ENCODE results near the gene CD4.
A peak's percentile ranks its signal among the peaks of the same experiment; 100 is the strongest.

CD4 gene

GRCh38 chr12:6791931-6792520 lies 2.7 kb downstream of the CD4 start:
- peak overlapping the region; percentile 65 for H2AFZ ChIP-seq
- TF ChIP-seq CTCF (IDR thresholded peaks at IDR 0.05): no peak
- no peaks in the 10 kb centered on the region for H3K27me3 ChIP-seq (ENCODE audit: control insufficient read depth, insufficient read depth, low read length)
- H3K36me3 ChIP-seq (ENCODE audit: control insufficient read depth, insufficient read depth, low read length): no peaks in the 10 kb centered on the region
- H3K79me2 ChIP-seq: peaks cover 23% of the 10 kb centered on the region
- H3K4me2 ChIP-seq (ENCODE audit: low read length): no peak overlapping the region
- H3K4me1 ChIP-seq: peaks cover 19% of the 10 kb centered on the region
- no peak overlapping the region for H3K4me3 ChIP-seq (ENCODE audit: low read depth, low read length)
- no peak overlapping the region for H3K9ac ChIP-seq
- H3K9me3 ChIP-seq (ENCODE audit: control insufficient read depth, low read length): no peaks in the 10 kb centered on the region
- peak overlapping the region; percentile 8 for H3K27ac ChIP-seq

DNA sequence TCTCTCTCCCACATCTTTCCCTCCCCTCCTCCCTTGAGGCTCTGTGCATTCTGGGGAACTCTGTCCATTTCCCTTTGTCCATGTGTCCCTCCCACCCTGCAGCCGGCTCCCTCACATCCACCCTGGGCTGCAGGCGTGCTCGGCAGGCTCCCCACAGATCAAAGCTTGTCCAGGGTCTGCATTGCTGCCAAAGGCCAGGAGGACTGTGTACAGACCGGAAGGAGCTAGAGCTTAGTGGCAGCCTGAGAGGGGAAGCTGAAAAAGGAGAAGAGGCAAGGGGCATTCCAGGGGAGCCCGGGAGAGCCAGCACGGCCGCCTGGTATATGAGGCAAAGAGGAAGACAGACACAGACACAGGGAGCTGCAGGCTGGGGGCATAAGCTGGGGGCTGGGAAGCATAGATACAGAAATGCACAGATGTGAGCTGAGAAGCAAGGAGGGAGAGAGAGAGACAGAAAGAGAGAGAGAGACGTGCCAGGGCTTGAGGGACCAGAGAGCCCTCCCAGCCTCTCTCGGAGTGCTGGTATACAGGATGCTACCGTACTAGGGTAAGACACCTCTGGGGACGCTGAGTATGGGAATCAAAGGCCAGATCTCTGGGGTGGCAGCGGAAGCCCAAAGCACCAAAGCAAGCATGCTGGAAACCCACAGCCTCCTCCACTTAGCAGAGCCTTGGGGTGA lies 3.3 kb downstream of the CD4 start:
- Histone ChIP-seq H3K4me1 (peaks cover 14% of the 10 kb centered on the region), H3K27me3 (ENCODE audit: control insufficient read depth, insufficient read depth, low read length) (no peaks in the 10 kb centered on the region), H3K4me3 (ENCODE audit: low read depth, low read length) (no peak overlapping the region), H3K9ac (no peak overlapping the region), H3K27ac (peak overlapping the region; percentile 8), H3K4me2 (ENCODE audit: low read length) (no peak overlapping the region), H3K36me3 (ENCODE audit: control insufficient read depth, insufficient read depth, low read length) (no peaks in the 10 kb centered on the region), H3K79me2 (peaks cover 23% of the 10 kb centered on the region), H2AFZ (peak overlapping the region; percentile 65), H3K9me3 (ENCODE audit: control insufficient read depth, low read length) (no peaks in the 10 kb centered on the region)
- TF ChIP-seq CTCF (IDR thresholded peaks at IDR 0.05): no peak

DNA sequence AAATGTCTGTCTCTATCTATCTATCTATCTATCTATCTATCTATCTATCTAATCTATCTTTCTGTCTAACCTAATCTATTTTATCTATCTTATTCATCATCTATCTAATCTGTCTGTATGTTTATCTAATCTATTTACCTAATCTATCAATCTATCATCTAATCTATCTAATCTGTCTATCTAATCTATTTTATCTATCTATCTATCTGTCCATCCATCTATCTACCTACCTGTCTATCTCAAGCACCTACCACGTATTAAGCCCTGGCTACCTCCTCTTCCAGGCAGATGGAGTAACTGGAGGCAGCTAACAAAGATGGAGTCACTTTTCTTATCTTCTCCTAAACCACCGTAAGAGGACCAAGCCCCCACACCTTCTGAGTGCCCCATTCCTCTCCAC lies 5.8 kb downstream of the CD4 start:
- Histone ChIP-seq H2AFZ (no peak overlapping the region), H3K36me3 (ENCODE audit: control insufficient read depth, insufficient read depth, low read length) (no peaks in the 10 kb centered on the region), H3K9ac (no peak overlapping the region), H3K4me2 (ENCODE audit: low read length) (no peak overlapping the region), H3K9me3 (ENCODE audit: control insufficient read depth, low read length) (no peaks in the 10 kb centered on the region), H3K4me3 (ENCODE audit: low read depth, low read length) (no peak overlapping the region), H3K27ac (no peak overlapping the region), H3K79me2 (peaks cover 13% of the 10 kb centered on the region), H3K4me1 (no peaks in the 10 kb centered on the region), H3K27me3 (ENCODE audit: control insufficient read depth, insufficient read depth, low read length) (no peaks in the 10 kb centered on the region)
- TF ChIP-seq CTCF (IDR thresholded peaks at IDR 0.05): no peak

DNA sequence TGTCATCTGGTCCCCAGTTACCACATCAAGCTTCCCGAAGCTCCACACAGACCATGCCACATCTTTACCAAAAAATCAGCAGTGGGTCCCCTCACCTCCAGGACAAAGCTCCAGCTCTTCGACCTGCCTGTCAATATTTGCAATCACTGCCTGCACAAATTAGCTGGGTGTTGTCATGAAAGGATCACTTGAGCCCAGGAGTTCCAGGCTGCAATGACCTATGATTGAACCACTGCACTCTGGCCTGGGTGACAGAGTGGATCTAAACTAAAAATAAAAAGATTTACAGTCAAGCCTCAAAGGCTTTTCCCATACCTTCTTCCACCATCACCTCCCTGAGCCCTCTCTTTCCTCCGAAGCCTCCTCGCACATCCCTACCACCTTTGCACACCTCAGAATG lies 7.2 kb downstream of the CD4 start:
- no peak overlapping the region for H3K9ac ChIP-seq
- H3K4me3 ChIP-seq (ENCODE audit: low read depth, low read length): no peak overlapping the region
- H3K36me3 ChIP-seq (ENCODE audit: control insufficient read depth, insufficient read depth, low read length): no peaks in the 10 kb centered on the region
- H3K4me2 ChIP-seq (ENCODE audit: low read length): no peak overlapping the region
- no peak for TF ChIP-seq CTCF (IDR thresholded peaks at IDR 0.05)
- H3K4me1 ChIP-seq: no peaks in the 10 kb centered on the region
- H3K27me3 ChIP-seq (ENCODE audit: control insufficient read depth, insufficient read depth, low read length): no peaks in the 10 kb centered on the region
- no peak overlapping the region for H3K27ac ChIP-seq
- H3K79me2 ChIP-seq: peaks cover 7% of the 10 kb centered on the region
- no peak overlapping the region for H2AFZ ChIP-seq
- H3K9me3 ChIP-seq (ENCODE audit: control insufficient read depth, low read length): no peaks in the 10 kb centered on the region

DNA sequence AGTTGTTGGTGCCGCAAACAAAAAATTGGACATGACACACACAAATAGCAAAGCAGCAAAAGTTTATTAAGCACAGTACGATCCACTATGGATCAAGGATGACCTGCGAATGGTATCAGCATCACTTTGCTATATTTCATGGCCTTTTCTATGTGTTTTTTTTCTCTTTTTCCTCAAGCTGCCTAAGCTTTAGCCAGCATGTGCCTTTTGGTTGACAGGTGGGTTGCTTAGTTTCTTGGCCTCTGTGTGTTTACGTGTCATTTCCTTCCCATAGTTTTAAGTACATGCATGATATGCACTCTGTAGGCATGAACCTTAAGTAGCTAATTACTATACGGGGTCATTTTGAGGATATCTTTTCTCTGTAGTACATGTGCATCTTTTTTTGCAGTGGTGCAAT lies 9.8 kb downstream of the CD4 start:
- Histone ChIP-seq H3K4me2 (ENCODE audit: low read length) (no peak overlapping the region), H3K4me3 (ENCODE audit: low read depth, low read length) (no peak overlapping the region)

More for the DNA sequence above, 9.8 kb downstream of the CD4 start:
- no peak for TF ChIP-seq CTCF (IDR thresholded peaks at IDR 0.05)
- Histone ChIP-seq H3K27ac (no peak overlapping the region), H3K27me3 (ENCODE audit: control insufficient read depth, insufficient read depth, low read length) (no peaks in the 10 kb centered on the region), H3K36me3 (ENCODE audit: control insufficient read depth, insufficient read depth, low read length) (no peaks in the 10 kb centered on the region), H3K9me3 (ENCODE audit: control insufficient read depth, low read length) (no peaks in the 10 kb centered on the region), H3K79me2 (no peaks in the 10 kb centered on the region), H3K9ac (no peak overlapping the region), H3K4me1 (no peaks in the 10 kb centered on the region), H2AFZ (no peak overlapping the region)

Measured in parathyroid adenoma (tissue), 2 donors.